Fibroblast of the aortic adventitia (primary cell): ENCODE data around the gene CST8. TPM values are rescaled to one million over a fixed set of nuclear protein-coding genes. Genes with fewer than 3 reads are reported as not detected.
"Not testable (repeated sequence)": the region's sequence is repeated elsewhere in the genome, so short reads cannot be mapped to it uniquely, and the experiment has no call there.

Experiments
- DNase-seq: peaks from one replicate; pipeline ENCODE4 v3.0.0-alpha.2; 2010; ENCODE audit warnings: low read depth
- H3K4me3 ChIP-seq: 2 replicates; pipeline ENCODE4 v1.5.1; 2011; ENCODE audit warnings: low read depth, mild to moderate bottlenecking, control low read depth, low read length, moderate library complexity
- total RNA-seq: library from RNA; depleted of rRNA; stranded (reverse); fragments of >200 nt; gene quantifications from 2 replicates; pipeline ENCODE4 v1.2.3, GENCODE V29; 2012; ENCODE audit warnings: low replicate concordance
- TF ChIP-seq, protein P1 (sequence below): IDR thresholded peaks from 2 replicates; pipeline ENCODE4 v1.5.1; 2011; ENCODE audit warnings: mild to moderate bottlenecking, low read length, control low read depth, inconsistent platforms; ENCODE audit not compliant: insufficient read depth

Gene CST8
- total RNA-seq, 1 donor, result not detected

DNA sequence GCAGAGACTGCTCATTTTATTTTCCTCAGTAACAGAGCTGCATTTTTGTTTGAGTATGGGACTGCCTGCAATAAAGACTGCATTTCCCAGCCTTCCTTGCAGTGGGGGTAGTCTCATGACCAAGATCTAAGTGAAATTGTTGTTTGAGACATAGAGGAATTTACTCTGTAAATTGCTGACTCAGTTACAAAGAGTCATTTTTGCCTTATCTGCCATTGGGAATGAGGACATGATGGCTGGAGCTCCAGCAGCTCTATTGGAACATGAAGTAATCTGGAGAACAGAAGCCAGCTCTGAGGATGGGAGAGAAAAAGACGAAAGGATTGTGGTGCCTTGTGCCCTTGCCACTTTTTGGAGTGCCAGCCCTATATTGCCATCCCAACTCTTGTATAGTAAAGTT is 36.1 kb upstream of the CST8 start:
- H3K4me3 ChIP-seq, result no peak overlapping the region
- TF ChIP-seq, protein P1, sequence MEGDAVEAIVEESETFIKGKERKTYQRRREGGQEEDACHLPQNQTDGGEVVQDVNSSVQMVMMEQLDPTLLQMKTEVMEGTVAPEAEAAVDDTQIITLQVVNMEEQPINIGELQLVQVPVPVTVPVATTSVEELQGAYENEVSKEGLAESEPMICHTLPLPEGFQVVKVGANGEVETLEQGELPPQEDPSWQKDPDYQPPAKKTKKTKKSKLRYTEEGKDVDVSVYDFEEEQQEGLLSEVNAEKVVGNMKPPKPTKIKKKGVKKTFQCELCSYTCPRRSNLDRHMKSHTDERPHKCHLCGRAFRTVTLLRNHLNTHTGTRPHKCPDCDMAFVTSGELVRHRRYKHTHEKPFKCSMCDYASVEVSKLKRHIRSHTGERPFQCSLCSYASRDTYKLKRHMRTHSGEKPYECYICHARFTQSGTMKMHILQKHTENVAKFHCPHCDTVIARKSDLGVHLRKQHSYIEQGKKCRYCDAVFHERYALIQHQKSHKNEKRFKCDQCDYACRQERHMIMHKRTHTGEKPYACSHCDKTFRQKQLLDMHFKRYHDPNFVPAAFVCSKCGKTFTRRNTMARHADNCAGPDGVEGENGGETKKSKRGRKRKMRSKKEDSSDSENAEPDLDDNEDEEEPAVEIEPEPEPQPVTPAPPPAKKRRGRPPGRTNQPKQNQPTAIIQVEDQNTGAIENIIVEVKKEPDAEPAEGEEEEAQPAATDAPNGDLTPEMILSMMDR, result no peak
- no peak for DNase-seq

DNA sequence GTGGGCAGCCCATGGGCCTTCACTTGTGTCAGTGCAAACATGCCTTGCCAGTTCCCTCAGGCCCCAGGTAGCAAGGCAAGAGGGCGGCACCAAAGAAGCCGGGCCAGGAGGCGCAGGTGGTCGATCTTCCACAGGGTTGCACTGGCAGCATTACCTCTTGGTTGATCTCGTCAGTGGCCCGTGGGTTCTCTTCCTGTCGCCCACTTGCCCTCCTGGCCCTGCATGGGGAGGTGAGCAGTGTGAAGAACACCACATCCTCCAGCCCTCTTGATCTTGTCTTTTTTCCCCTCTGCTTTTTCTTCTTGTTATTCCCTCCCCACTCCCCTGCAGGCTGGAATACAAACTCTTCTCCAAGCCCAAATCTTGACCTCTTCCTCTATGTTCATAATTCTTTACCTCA is 35.3 kb upstream of the CST8 start:
- TF ChIP-seq, protein P1, result no peak
- no peak for DNase-seq
- H3K4me3 ChIP-seq, result no peak overlapping the region

DNA sequence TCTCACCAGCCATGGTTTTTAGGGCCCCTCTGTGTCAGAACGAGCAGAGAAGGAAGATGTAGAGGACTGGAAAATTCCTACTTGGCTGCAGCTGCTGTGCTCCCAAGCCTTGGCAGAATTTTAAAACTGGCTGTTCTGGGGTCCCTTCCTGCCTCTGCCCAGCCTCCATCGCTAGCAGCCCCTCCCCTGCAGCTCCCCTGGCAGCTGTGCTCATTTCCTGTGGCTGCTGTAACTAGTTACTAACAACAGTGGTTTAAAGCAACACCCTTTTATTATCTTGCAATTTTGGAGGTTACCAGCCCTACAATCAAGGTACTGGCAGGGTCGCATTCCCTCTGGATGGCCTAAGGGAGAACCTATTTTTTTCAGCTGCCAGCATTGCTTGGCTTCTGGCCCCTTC is 34.5 kb upstream of the CST8 start:
- TF ChIP-seq, protein P1, result no peak
- no peak overlapping the region for H3K4me3 ChIP-seq
- DNase-seq, result no peak

DNA sequence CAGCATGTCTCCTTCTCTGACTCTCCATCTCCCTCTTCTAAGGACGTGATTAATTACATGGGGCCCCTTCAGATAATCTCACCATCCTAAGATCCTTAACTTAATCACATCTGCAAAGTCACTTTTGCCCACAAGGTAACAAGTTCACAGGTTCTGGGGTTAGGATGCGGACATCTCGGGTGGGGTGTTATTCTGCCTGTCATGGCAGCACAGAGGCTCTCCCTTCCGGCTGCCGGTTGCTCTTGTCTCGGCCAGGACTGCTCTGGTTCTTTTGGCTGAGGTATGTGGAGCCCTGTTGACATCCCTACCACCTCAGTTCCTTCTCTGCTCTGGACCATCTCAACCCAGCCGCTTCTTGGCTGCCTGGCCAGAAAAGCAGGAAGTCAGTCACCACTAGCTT is 34.0 kb upstream of the CST8 start:
- TF ChIP-seq, protein P1, result no peak
- no peak for DNase-seq
- H3K4me3 ChIP-seq, result no peak overlapping the region

DNA sequence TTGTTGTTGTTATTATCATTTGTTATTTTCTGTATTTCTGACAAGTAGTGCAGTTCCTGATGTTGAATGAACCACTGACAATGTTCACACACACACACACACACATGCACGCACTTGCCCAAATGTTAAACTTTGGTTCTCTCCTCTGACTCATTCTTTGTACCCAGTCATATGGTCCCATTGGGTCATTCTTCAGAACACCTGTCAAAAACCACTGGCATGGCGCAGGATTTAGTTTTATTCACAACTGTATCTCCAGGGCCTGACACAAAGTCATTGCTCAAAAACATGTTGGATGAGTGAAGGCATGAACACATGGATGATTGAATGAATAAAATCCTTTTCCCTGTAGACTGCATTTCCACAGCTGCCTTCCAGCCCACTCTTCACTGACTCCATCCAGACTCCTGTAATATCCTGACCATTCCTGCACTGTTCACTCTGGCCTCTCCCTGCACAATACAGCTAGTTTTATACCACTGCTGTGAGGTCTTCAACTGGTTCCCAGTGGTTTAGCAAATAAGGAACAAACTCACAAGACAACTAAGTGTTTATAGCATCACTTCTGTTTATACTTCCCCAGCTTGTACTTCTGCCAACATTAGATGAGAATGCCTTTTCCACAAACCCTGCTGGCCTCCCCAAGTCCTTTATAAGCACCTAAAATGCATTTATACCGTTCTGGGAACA is 31.3 kb upstream of the CST8 start:
- TF ChIP-seq, protein P1, result no peak
- no peak overlapping the region for H3K4me3 ChIP-seq
- no peak for DNase-seq

DNA sequence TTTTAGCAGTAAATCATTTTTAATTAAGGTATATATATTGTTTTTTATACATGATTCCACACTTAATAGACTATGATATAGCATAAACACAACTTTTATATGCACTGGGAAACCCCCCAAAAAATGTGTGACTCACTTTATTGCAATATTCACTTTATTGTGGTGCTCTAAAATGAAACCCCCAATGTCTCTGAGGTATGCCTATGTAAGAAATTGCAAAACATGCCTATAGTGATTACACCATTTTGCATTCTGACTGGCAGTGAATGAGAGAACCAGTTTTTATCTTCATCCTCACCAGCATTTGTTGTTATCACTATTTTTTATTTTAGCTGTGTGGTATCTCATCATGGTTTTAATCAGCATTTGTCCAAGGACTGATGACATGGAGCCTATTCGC is 29.7 kb upstream of the CST8 start:
- TF ChIP-seq, protein P1, result no peak

DNA sequence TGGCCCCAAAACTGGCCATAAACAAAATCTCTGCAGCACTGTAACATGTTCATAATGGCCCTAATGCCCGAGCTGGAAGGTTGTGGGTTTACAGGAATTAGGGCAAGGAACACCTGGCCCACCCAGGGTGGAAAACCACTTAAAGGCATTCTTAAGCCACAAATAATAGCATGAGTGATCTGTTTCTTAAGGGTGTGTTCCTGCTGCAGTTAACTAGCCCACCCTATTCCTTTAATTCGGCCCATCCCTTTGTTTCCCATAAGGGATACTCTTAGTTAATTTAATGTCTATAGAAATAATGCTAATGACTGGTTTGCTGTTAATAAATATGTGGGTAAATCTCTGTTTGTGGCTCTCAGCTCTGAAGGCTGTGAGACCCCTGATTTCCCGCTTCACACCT is 24.0 kb upstream of the CST8 start:
- DNase-seq, H3K4me3 ChIP-seq: not testable (repeated sequence)

More for the DNA sequence above, 29.7 kb upstream of the CST8 start:
- no peak for DNase-seq
- H3K4me3 ChIP-seq, result no peak overlapping the region

DNA sequence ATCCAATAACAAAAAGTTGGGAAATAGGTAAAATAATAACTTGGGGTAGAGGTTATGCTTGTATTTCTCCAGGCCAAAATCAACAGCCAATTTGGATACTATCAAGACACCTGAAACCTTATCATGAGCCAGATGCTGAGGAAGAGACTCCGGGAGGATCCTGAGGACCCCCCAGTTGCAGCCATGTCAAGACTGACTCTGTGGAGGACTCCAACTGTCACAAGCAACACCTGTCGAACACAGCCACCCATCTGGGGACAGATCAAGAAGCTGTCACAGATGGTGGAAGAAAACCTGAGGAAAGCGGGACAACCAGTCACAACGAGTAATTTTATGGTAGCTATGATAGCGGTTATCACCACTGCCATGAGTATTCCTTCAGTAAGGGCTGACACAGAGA is 18.6 kb upstream of the CST8 start:
- not testable (repeated sequence) for DNase-seq

DNA sequence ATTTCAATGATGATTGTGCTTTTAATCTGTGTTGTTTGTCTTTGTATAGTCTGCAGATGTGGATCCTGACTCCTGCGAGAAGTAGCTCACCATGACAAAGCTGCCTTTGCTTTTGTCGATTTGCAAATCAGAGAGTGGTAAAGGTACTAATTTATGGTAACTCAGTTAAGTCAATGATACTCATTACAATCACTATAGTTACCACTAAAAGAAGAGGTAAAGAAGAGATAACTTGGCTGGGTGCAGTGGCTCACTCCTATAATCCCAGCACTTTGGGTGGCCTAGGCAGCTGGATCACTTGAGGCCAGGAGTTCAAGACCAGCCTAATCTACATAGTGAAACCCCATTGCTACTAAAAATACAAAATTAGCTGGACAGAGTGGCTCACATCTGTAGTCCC is 17.6 kb upstream of the CST8 start:
- not testable (repeated sequence) for DNase-seq, H3K4me3 ChIP-seq

More for the DNA sequence above, 18.6 kb upstream of the CST8 start:
- H3K4me3 ChIP-seq, result not testable (repeated sequence)
